Cardiac muscle cell (in vitro differentiated cells and primary cell): ENCODE data around the gene SPACA5. TPM values are rescaled to one million over a fixed set of nuclear protein-coding genes. Genes with fewer than 3 reads are reported as not detected.
"Not testable (repeated sequence)": the region's sequence is repeated elsewhere in the genome, so short reads cannot be mapped to it uniquely, and the experiment has no call there.

Experiments used
- DNase-seq, 2 donors: peaks; one replicate each; pipeline versions ENCODE4 v3.0.0 to v3.0.0-alpha.2; 2010 to 2017; ENCODE audit warnings: low read depth in 1 of 2, low spot score in 1 of 2
- H3K27ac ChIP-seq: fragments of 200-600 bp; sonication (generic); 2 replicates; pipeline ENCODE4 v1.5.1; 2016
- H3K27me3 ChIP-seq: fragments of 200-600 bp; sonication (generic); 2 replicates; pipeline ENCODE4 v1.6.0; 2016; ENCODE audit warnings: control low read depth
- H3K36me3 ChIP-seq: fragments of 200-600 bp; sonication (generic); 2 replicates; pipeline ENCODE4 v1.5.1; 2016; ENCODE audit warnings: control low read depth
- H3K4me1 ChIP-seq: fragments of 200-600 bp; sonication (generic); 2 replicates; pipeline ENCODE4 v1.8.1; 2017; ENCODE audit warnings: low read depth, mild to moderate bottlenecking, mixed run types
- H3K4me3 ChIP-seq: fragments of 200-600 bp; sonication (generic); 2 replicates; pipeline ENCODE4 v1.5.1; 2016; ENCODE audit warnings: mild to moderate bottlenecking
- H3K9me3 ChIP-seq: fragments of 200-600 bp; sonication (generic); 2 replicates; pipeline ENCODE4 v1.5.1; 2017; ENCODE audit warnings: low read depth, mild to moderate bottlenecking, control low read depth
- polyA plus RNA-seq: library from polyadenylated mRNA; unstranded; fragments of >200 nt; fragmentation: Nextera tagmentation; extraction: Ambion mirVana; gene quantifications from 2 replicates; pipeline ENCODE4 v1.2.1, GENCODE V29; 2016
- total RNA-seq: library from RNA; depleted of rRNA; stranded (reverse); fragments of >200 nt; gene quantifications from 2 replicates; pipeline ENCODE4 v1.2.3, GENCODE V29; 2016
- TF ChIP-seq, protein P1 (sequence below): IDR thresholded peaks from 2 replicates; pipeline ENCODE4 v1.5.1; 2012; ENCODE audit warnings: low read depth, mild to moderate bottlenecking, low read length

The SPACA5 gene
- total and polyA plus RNA-seq, 2 experiments from 2014 or later: not detected

DNA sequence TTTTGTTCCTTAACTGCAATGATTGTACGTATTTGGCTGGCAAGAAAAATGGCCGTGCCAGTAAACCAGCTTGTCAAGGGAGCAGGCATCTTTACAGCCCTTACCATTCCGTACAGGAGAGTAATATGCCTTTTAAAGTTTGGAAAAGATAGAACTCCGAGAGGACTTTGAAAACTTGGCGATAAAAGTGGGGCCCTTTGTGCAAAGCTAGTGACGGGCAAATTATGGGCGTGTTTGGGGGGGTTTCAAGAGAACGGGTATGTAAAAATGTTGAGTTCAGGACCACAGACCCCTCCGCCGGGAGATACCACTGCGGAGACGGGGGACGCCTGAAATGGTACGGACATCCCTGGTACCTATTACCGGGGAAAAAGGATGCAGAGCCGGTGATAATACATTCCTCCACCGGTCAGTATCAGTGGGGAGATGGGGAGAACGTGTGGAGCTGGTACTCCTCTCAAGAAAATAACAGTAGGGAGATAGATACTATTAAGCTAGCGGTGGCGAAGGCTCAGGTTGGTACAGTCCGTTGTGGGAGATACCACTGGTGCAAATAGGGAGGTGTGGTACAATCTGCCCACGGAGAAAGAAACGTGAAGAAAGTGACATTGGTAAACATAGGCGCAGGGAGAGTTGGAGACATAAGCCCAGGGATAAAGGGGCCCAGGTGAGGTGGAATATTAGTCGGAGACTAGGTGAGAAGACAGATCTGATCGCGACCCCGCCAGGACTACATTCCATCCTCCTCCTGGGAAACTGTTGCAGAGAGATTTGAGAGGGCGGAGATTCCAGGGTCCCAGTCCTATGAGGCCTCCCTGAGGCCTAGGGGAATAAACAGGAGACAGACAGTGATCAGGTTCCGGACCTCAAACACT is 14.5 kb downstream of the SPACA5 start:
- Histone ChIP-seq H3K27ac (peak overlapping the region; percentile 98), H3K27me3 (no peaks in the 10 kb centered on the region), H3K36me3 (no peaks in the 10 kb centered on the region), H3K4me1 (no peaks in the 10 kb centered on the region), H3K4me3 (peak overlapping the region; percentile 34), H3K9me3 (no peaks in the 10 kb centered on the region)
- TF ChIP-seq, protein P1, sequence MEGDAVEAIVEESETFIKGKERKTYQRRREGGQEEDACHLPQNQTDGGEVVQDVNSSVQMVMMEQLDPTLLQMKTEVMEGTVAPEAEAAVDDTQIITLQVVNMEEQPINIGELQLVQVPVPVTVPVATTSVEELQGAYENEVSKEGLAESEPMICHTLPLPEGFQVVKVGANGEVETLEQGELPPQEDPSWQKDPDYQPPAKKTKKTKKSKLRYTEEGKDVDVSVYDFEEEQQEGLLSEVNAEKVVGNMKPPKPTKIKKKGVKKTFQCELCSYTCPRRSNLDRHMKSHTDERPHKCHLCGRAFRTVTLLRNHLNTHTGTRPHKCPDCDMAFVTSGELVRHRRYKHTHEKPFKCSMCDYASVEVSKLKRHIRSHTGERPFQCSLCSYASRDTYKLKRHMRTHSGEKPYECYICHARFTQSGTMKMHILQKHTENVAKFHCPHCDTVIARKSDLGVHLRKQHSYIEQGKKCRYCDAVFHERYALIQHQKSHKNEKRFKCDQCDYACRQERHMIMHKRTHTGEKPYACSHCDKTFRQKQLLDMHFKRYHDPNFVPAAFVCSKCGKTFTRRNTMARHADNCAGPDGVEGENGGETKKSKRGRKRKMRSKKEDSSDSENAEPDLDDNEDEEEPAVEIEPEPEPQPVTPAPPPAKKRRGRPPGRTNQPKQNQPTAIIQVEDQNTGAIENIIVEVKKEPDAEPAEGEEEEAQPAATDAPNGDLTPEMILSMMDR: no peak
- peak; percentile 65 to 91 for DNase-seq

DNA sequence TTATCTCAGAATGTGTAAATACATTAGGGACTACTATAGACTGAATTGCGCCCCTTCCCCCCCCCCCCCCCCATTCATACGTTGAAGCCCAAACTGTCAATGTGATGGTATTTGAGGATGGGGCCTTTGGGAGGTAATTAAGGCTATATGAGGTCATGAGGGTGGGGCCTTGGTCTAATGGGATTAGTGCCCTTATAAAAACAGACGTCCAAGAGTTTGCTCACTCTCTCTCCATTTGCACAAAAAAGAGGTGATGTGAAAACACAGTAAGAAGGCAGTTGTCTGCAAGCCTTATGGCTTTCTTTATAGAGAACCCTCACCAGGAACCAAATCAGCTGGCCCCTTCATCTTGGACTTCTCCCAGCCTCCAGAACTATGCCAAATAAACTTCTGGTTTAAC is 15.3 kb downstream of the SPACA5 start:
- Histone ChIP-seq H3K27me3 (no peaks in the 10 kb centered on the region), H3K4me1 (no peaks in the 10 kb centered on the region), H3K4me3 (no peak overlapping the region), H3K9me3 (no peaks in the 10 kb centered on the region), H3K36me3 (no peaks in the 10 kb centered on the region), H3K27ac (peak overlapping the region; percentile 98)
- TF ChIP-seq, protein P1: no peak
- DNase-seq: no peak

DNA sequence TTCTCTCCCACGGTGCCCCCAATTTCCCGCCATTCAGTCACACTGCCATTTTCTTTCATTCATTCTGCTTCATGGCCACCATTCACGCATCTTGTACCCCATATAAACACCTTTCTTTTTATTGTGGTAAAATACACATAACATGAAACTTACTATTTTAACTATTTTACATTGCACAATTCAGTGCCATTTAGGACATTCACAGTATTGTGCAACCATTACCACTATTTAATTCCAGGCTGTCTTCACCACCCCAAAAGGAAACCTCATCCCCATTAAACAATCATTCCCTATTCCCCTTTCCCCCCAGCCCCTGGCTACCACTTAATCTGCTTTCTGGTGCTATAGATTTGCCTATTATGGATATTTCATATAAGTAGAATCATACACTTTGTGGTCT is 15.9 kb downstream of the SPACA5 start:
- peak in 1 of 2 donors; percentile 35 for DNase-seq
- no peak overlapping the region for H3K4me3 ChIP-seq
- TF ChIP-seq, protein P1: no peak
- no peaks in the 10 kb centered on the region for H3K4me1 ChIP-seq
- no peaks in the 10 kb centered on the region for H3K9me3 ChIP-seq
- no peaks in the 10 kb centered on the region for H3K27me3 ChIP-seq
- H3K27ac ChIP-seq: no peak overlapping the region
- H3K36me3 ChIP-seq: no peaks in the 10 kb centered on the region

DNA sequence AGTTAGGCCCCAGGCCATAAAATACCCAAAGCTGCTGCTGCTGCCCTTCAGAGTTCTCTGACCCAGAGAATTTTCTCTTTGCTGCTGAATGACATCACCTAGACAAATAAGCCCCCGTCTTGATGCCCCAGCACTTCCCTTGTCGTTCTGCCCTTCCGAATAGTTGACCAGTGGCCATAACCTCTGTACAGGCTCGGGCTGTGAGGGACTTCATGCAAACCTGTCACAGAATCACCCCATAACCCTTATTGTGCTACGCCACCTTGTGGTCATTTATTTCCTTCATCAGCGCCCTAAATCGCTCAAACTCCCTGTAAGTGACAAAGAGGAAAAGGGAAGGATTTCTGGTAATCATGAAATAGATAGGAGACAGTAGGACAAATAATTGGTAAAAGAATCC is 18.8 kb downstream of the SPACA5 start:
- no peak overlapping the region for H3K27ac ChIP-seq
- H3K27me3 ChIP-seq: no peaks in the 10 kb centered on the region
- TF ChIP-seq, protein P1: peak; percentile 51
- no peak overlapping the region for H3K4me3 ChIP-seq
- no peaks in the 10 kb centered on the region for H3K9me3 ChIP-seq
- H3K36me3 ChIP-seq: no peaks in the 10 kb centered on the region
- no peaks in the 10 kb centered on the region for H3K4me1 ChIP-seq
- peak; percentile 71 to 73 for DNase-seq

DNA sequence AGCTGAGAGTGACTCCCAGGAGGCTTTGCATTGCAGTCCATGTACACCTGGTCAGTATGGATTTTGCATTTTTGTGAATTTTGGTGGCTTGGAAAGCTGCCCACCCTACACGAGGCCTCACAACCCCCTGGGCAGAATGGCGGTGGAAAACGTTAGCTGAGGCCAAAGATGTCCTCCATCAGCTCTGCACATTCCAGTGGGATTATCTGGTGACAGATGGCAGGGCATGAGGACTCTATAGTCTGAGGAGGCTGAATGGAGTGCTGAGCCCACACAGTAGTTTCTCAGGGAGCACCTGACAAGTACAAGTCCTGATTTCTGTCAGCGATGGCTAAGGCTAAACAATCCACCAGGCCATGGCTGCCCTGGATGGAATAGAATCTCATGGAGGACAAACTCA is 20.8 kb downstream of the SPACA5 start:
- not testable (repeated sequence) for H3K4me3 ChIP-seq, H3K36me3 ChIP-seq, H3K9me3 ChIP-seq, DNase-seq, H3K27ac ChIP-seq, H3K27me3 ChIP-seq, H3K4me1 ChIP-seq

DNA sequence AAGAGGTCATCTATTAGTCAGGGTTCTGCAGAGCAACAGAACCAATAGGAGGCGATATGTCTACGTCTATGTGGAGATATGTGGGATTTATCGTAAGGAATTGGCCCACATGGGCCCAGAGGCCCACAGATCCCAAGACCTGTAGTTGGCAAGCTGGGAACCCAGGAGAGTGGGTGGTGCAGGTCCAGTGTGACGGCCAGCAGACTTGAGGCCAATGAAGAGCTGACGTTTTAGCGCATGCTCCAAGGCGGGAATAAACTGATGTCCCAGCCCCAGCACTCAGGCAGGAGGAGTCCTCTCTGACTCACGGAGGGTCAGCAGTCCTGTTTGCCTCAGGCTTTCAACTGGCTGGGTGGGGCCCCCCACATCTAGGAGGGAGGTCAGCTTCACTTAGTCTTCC is 21.3 kb downstream of the SPACA5 start:
- Histone ChIP-seq H3K4me1 (no peaks in the 10 kb centered on the region), H3K27me3 (no peaks in the 10 kb centered on the region), H3K27ac (no peak overlapping the region), H3K9me3 (no peaks in the 10 kb centered on the region), H3K4me3 (no peak overlapping the region), H3K36me3 (no peaks in the 10 kb centered on the region)
- no peak for DNase-seq
- TF ChIP-seq, protein P1: no peak
